ENCODE results near the gene CD6. TPM values are rescaled to one million over a fixed set of nuclear protein-coding genes. Genes with fewer than 3 reads are reported as not detected.

CD6 gene
- total RNA-seq, 1 experiment from 2014 or later, result 1.4 TPM

DNA sequence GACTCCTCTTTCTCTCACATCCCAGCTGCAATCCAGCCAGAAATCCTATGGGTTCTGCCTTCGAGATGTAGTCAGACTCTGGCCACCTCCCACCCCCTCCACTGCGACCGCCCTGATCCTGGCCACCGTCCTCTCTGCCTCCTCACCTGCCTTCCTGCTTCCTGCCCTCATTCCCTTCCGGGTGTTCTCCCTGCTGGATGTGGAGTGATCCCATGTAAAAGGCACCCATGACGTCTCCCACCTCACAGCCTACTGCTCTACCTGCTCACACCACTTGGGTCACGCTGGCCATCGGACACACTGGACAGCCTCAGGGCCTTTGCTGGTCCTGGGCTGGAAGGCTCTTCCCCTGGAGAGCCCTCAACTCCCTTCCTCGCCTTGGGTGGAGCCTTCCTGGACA is 97.1 kb downstream of the CD6 start (continued):
- TF ChIP-seq, protein P1, sequence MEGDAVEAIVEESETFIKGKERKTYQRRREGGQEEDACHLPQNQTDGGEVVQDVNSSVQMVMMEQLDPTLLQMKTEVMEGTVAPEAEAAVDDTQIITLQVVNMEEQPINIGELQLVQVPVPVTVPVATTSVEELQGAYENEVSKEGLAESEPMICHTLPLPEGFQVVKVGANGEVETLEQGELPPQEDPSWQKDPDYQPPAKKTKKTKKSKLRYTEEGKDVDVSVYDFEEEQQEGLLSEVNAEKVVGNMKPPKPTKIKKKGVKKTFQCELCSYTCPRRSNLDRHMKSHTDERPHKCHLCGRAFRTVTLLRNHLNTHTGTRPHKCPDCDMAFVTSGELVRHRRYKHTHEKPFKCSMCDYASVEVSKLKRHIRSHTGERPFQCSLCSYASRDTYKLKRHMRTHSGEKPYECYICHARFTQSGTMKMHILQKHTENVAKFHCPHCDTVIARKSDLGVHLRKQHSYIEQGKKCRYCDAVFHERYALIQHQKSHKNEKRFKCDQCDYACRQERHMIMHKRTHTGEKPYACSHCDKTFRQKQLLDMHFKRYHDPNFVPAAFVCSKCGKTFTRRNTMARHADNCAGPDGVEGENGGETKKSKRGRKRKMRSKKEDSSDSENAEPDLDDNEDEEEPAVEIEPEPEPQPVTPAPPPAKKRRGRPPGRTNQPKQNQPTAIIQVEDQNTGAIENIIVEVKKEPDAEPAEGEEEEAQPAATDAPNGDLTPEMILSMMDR (IDR thresholded peaks at IDR 0.05 in 2 of 3, conservative IDR thresholded peaks at IDR 0.05 in 1 of 3; ENCODE audit: borderline replicate concordance in 1 of 3, insufficient read depth in 1 of 3, low read depth in 2 of 3, low read length in 2 of 3), result no peak
- TF ChIP-seq JUND (IDR thresholded peaks at IDR 0.05), result no peak
- TF ChIP-seq, protein P2, sequence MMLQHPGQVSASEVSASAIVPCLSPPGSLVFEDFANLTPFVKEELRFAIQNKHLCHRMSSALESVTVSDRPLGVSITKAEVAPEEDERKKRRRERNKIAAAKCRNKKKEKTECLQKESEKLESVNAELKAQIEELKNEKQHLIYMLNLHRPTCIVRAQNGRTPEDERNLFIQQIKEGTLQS (IDR thresholded peaks at IDR 0.05), result no peak
- TF ChIP-seq POLR2AphosphoS5 (IDR thresholded peaks at IDR 0.05; ENCODE audit: low read depth, low read length), result no peak

DNA sequence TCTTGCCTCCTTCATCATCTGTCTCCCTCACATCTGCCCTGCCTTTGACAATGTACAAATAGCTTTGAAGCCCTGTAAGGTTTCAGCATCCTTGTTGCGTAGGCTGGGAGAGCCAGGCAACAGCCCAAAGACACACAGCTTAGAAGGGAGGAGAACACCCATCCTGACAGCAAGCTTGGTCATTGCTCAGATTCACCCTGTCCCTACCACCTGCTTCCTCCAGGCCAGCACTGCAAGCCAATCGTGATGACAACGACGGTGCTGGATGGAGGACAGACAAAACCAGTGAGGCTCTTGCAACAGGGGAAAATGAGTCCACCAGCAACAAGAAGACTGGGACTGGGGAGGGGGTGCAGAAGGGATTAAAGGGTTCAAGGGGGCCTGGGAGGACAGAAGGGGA is 97.9 kb downstream of the CD6 start:
- DNase-seq (ENCODE audit: low read depth, low spot score) (no peak), ATAC-seq (no peak)
- ChIA-PET CTCF (no interaction called here), RAD21 (ENCODE audit: low non-redundant PET in 1 of 2, low total read pairs in 2 of 2, uncharacterized antibody in 2 of 2, unreplicated experiment in 2 of 2) (no interaction called here), POLR2A (no interaction called here)
- BruUV-seq (replicated peaks), result no TSS peak
- Histone ChIP-seq H3K9ac (ENCODE audit: low read length) (no peak overlapping the region), H4K20me1 (ENCODE audit: insufficient read depth) (no peaks in the 10 kb centered on the region), H3K4me2 (ENCODE audit: low read length) (no peak overlapping the region), H3K36me3 (ENCODE audit: control insufficient read depth in 1 of 2, insufficient read depth in 2 of 2, low read length in 2 of 2) (no peaks in the 10 kb centered on the region), H3K9me2 (ENCODE audit: insufficient read depth) (no peaks in the 10 kb centered on the region), H3K9me3 (ENCODE audit: control insufficient read depth in 1 of 2, insufficient read depth in 1 of 2, low read depth in 1 of 2, low read length in 2 of 2) (no peaks in the 10 kb centered on the region), H3K27me3 (ENCODE audit: insufficient read depth, low read length) (no peaks in the 10 kb centered on the region), H3K4me3 (replicated peaks in 1 of 2; ENCODE audit: low read depth in 1 of 2, low read length in 2 of 2) (no peak overlapping the region), H3K27ac (ENCODE audit: low read depth, low read length) (no peak overlapping the region), H3K4me1 (ENCODE audit: control insufficient read depth in 1 of 2, insufficient read depth in 2 of 2, low read length in 2 of 2) (no peaks in the 10 kb centered on the region), H3K79me2 (ENCODE audit: insufficient read depth, low read length) (no peaks in the 10 kb centered on the region), H2AFZ (ENCODE audit: low read depth, low read length, poor library complexity, severe bottlenecking) (no peak overlapping the region)
- TF ChIP-seq CBX3 (IDR thresholded peaks at IDR 0.05; ENCODE audit: low read depth), result no peak
- no peak for TF ChIP-seq SP1 (IDR thresholded peaks at IDR 0.05; ENCODE audit: low read depth)
- TF ChIP-seq FOSL1 (IDR thresholded peaks at IDR 0.05; ENCODE audit: low read depth), result no peak
- TF ChIP-seq SIN3A (IDR thresholded peaks at IDR 0.05; ENCODE audit: low read depth), result no peak
- TF ChIP-seq ZFX (IDR thresholded peaks at IDR 0.05), result no peak
- TF ChIP-seq EZH2phosphoT487 (IDR thresholded peaks at IDR 0.05; ENCODE audit: borderline replicate concordance), result no peak
- no peak for TF ChIP-seq RAD21 (IDR thresholded peaks at IDR 0.05; ENCODE audit: low read depth)
- no peak for TF ChIP-seq JUND (IDR thresholded peaks at IDR 0.05)
- intact Hi-C loops (cut with micrococcal nuclease), result no loop called here

Other genes starting within 250 kb of the CD6 start
- not detected for gene MS4A18, start 247.0 kb upstream of the CD6 start, total RNA-seq (2021; ENCODE audit: unreplicated experiment)
- gene MS4A15, start 214.8 kb upstream of the CD6 start, total RNA-seq (2021; ENCODE audit: unreplicated experiment), result 1.5 TPM
- gene MS4A10, start 186.3 kb upstream of the CD6 start, total RNA-seq (2021; ENCODE audit: unreplicated experiment), result not detected
- 69.6 TPM for gene CCDC86, start 129.6 kb upstream of the CD6 start, total RNA-seq (2021; ENCODE audit: unreplicated experiment)
- gene PTGDR2, start 115.7 kb upstream of the CD6 start, total RNA-seq (2021; ENCODE audit: unreplicated experiment), result 0.12 TPM
- gene ZP1, start 104.1 kb upstream of the CD6 start, total RNA-seq (2021; ENCODE audit: unreplicated experiment), result not detected
- gene PRPF19, start 65.1 kb upstream of the CD6 start, total RNA-seq (2021; ENCODE audit: unreplicated experiment), result 156 TPM
- 44.4 TPM for gene TMEM109, start 57.5 kb upstream of the CD6 start, total RNA-seq (2021; ENCODE audit: unreplicated experiment)
- 120 TPM for gene TMEM132A, start 47.2 kb upstream of the CD6 start, total RNA-seq (2021; ENCODE audit: unreplicated experiment)
- not detected for gene SLC15A3, start 19.5 kb upstream of the CD6 start, total RNA-seq (2021; ENCODE audit: unreplicated experiment)
- 0.22 TPM for gene CD5, start 130.8 kb downstream of the CD6 start, total RNA-seq (2021; ENCODE audit: unreplicated experiment)
- 23.1 TPM for gene VPS37C, start 189.7 kb downstream of the CD6 start, total RNA-seq (2021; ENCODE audit: unreplicated experiment)
- not detected for gene PGA3, start 231.8 kb downstream of the CD6 start, total RNA-seq (2021; ENCODE audit: unreplicated experiment)

Measured in HCT116 (cell line).